ENCODE data around the gene DAG1. TPM values are rescaled to one million over a fixed set of nuclear protein-coding genes. Genes with fewer than 3 reads are reported as not detected.
"Not testable (repeated sequence)": the region's sequence is repeated elsewhere in the genome, so short reads cannot be mapped to it uniquely, and the experiment has no call there.

DAG1 gene
- polyA plus RNA-seq, 1 experiment: 29.5 TPM

- no peaks in the 10 kb centered on the region for H3K9me3 ChIP-seq (ENCODE audit: control insufficient read depth, insufficient read depth, low read length)
- no peak for TF ChIP-seq CTCF (IDR thresholded peaks at IDR 0.05; ENCODE audit: low read depth, low read length)
- no peak overlapping the region for H3K4me3 ChIP-seq (ENCODE audit: low read depth, low read length)
- H3K27me3 ChIP-seq (ENCODE audit: control insufficient read depth, insufficient read depth, low read length): no peaks in the 10 kb centered on the region
- no peak for DNase-seq (ENCODE audit: low read depth, low spot score)
- H3K27ac ChIP-seq (ENCODE audit: low read depth, low read length): no peak overlapping the region
- POLR2A ChIA-PET: interaction anchor here (1.6 kb wide), 1 partner anchor 25 kb away, joined by 5 read pairs; the partner anchor contains the start of gene DAG1
- CTCF ChIA-PET: no interaction called here
These were observed 25.0 kb downstream of the DAG1 start for GRCh38 chr3:49495023-49495422.

GRCh38 chr3:49496845-49497244 lies 26.8 kb downstream of the DAG1 start:
- H3K9me3 ChIP-seq (ENCODE audit: control insufficient read depth, insufficient read depth, low read length); POLR2A ChIA-PET; H3K27ac ChIP-seq (ENCODE audit: low read depth, low read length); H3K27me3 ChIP-seq (ENCODE audit: control insufficient read depth, insufficient read depth, low read length); DNase-seq (ENCODE audit: low read depth, low spot score); H3K4me3 ChIP-seq (ENCODE audit: low read depth, low read length): not testable (repeated sequence)
- CTCF ChIA-PET: interaction anchor here (1.2 kb wide), 1 partner anchor 47 kb away, joined by 3 read pairs; no protein-coding TSS in a partner anchor

GRCh38 chr3:49497606-49498005 lies 27.5 kb downstream of the DAG1 start:
- CTCF ChIA-PET: interaction anchor here (0.7 to 1.6 kb wide), 4 partner anchors 48 to 365 kb away, joined by 3 to 5 read pairs (median 4); partner anchors contain the start of gene LAMB2
- no peaks in the 10 kb centered on the region for H3K27me3 ChIP-seq (ENCODE audit: control insufficient read depth, insufficient read depth, low read length)
- H3K4me3 ChIP-seq (ENCODE audit: low read depth, low read length): no peak overlapping the region
- TF ChIP-seq CTCF (IDR thresholded peaks at IDR 0.05; ENCODE audit: low read depth, low read length): no peak
- H3K27ac ChIP-seq (ENCODE audit: low read depth, low read length): no peak overlapping the region
- POLR2A ChIA-PET: no interaction called here
- no peak for DNase-seq (ENCODE audit: low read depth, low spot score)
- no peaks in the 10 kb centered on the region for H3K9me3 ChIP-seq (ENCODE audit: control insufficient read depth, insufficient read depth, low read length)

- CTCF ChIA-PET: interaction anchor here (0.7 to 3.6 kb wide), 3 partner anchors 41 to 175 kb away, joined by 3 to 11 read pairs (median 5); no protein-coding TSS in a partner anchor
- Histone ChIP-seq H3K27me3 (ENCODE audit: control insufficient read depth, insufficient read depth, low read length) (no peaks in the 10 kb centered on the region), H3K27ac (ENCODE audit: low read depth, low read length) (no peak overlapping the region), H3K9me3 (ENCODE audit: control insufficient read depth, insufficient read depth, low read length) (no peaks in the 10 kb centered on the region), H3K4me3 (ENCODE audit: low read depth, low read length) (no peak overlapping the region)
- POLR2A ChIA-PET: no interaction called here
- no peak for DNase-seq (ENCODE audit: low read depth, low spot score)
- no peak for TF ChIP-seq CTCF (IDR thresholded peaks at IDR 0.05; ENCODE audit: low read depth, low read length)
These were observed 28.2 kb downstream of the DAG1 start for GRCh38 chr3:49498239-49498638.

- CTCF ChIA-PET: interaction anchor here (1.6 to 3.6 kb wide), 2 partner anchors 41 to 173 kb away, joined by 3 to 11 read pairs; no protein-coding TSS in a partner anchor
- DNase-seq (ENCODE audit: low read depth, low spot score): no peak
- H3K27me3 ChIP-seq (ENCODE audit: control insufficient read depth, insufficient read depth, low read length): no peaks in the 10 kb centered on the region
- no peaks in the 10 kb centered on the region for H3K9me3 ChIP-seq (ENCODE audit: control insufficient read depth, insufficient read depth, low read length)
- no peak overlapping the region for H3K4me3 ChIP-seq (ENCODE audit: low read depth, low read length)
- POLR2A ChIA-PET: no interaction called here
- TF ChIP-seq CTCF (IDR thresholded peaks at IDR 0.05; ENCODE audit: low read depth, low read length): no peak
- no peak overlapping the region for H3K27ac ChIP-seq (ENCODE audit: low read depth, low read length)
These were observed 28.6 kb downstream of the DAG1 start for GRCh38 chr3:49498648-49499047.

All from AG04450 (cell line).